Measurements from ENCODE around the gene KCTD18. TPM values are rescaled to one million over a fixed set of nuclear protein-coding genes. Genes with fewer than 3 reads are reported as not detected.

Gene KCTD18
- total RNA-seq, 6 donors from 2014 or later, result 13.6 to 34.6 (median 16.6) TPM

GRCh38 chr2:200533754-200534153 lies 23.9 kb upstream of the KCTD18 start:
- H3K4me3 ChIP-seq, result no peak overlapping the region
- ATAC-seq (ENCODE audit: low FRiP score in 2 of 2) (no peak), DNase-seq (no peak)
- no peaks in the 10 kb centered on the region for H3K4me1 ChIP-seq
- TF ChIP-seq POLR2A (IDR thresholded peaks at IDR 0.05) (no peak), POLR2AphosphoS5 (IDR thresholded peaks at IDR 0.05) (no peak), EP300 (IDR thresholded peaks at IDR 0.05) (no peak), CTCF (IDR thresholded peaks at IDR 0.05) (no peak)
- H3K27me3 ChIP-seq, result no peaks in the 10 kb centered on the region
- H3K36me3 ChIP-seq, result no peaks in the 10 kb centered on the region
- no peak overlapping the region for H3K27ac ChIP-seq
- H3K9me3 ChIP-seq, result no peaks in the 10 kb centered on the region
- WGBS, 2 donors, result 92 to 98% methylated on average over 2 of the region's 2 CpGs

DNA sequence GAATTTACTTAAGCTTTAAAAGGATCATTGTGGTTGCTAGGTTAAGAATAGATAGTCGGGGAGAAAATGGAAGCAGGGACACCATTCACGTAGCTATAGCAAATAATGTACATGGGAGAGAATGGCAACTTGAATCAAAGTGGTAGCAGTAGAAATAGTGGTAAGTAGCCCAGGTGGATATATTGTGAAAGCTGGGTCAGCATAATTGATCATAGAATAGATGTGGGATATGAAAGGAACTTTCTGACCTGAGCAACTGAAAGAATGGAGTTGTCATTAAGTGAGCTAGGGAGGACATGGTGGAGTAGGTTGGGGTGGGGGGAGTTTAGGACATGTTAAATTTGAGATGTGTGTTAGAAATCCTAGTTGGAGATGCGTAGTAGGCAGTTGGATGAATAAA lies 18.4 kb upstream of the KCTD18 start:
- Histone ChIP-seq H3K9me3 (no peaks in the 10 kb centered on the region), H3K27me3 (no peaks in the 10 kb centered on the region), H3K36me3 (no peaks in the 10 kb centered on the region), H3K4me1 (peaks cover 6 to 15% (median 10%) of the 10 kb centered on the region in 4 donors), H3K4me3 (no peak overlapping the region), H3K27ac (no peak overlapping the region)
- ATAC-seq (ENCODE audit: low FRiP score in 2 of 2) (no peak), DNase-seq (no peak)
- no peak for TF ChIP-seq POLR2A (IDR thresholded peaks at IDR 0.05)
- TF ChIP-seq POLR2AphosphoS5 (IDR thresholded peaks at IDR 0.05), result no peak
- no peak for TF ChIP-seq EP300 (IDR thresholded peaks at IDR 0.05)
- TF ChIP-seq CTCF (IDR thresholded peaks at IDR 0.05), result no peak
- WGBS, 2 donors, result 89 to 92% methylated on average over 2 to 3 of the region's 3 CpGs

- ATAC-seq (ENCODE audit: low FRiP score in 2 of 2) (peak; percentile 100), DNase-seq (peak; percentile 97)
- TF ChIP-seq POLR2A (IDR thresholded peaks at IDR 0.05) (peak in 2 of 4 donors; percentile 62 to 87), POLR2AphosphoS5 (IDR thresholded peaks at IDR 0.05) (peak; percentile 77 to 87), EP300 (IDR thresholded peaks at IDR 0.05) (no peak), CTCF (IDR thresholded peaks at IDR 0.05) (peak in 1 of 6 experiments; percentile 23)
- Histone ChIP-seq H3K27ac (peak within 1 kb of the TSS; percentile 1 to 78 (median 32)), H3K36me3 (no peaks in the 10 kb centered on the region), H3K4me3 (peak within 1 kb of the TSS; percentile 67 to 74 (median 71)), H3K9me3 (no peaks in the 10 kb centered on the region), H3K4me1 (peaks cover 6 to 15% (median 10%) of the 10 kb centered on the region in 4 donors), H3K27me3 (no peaks in the 10 kb centered on the region)
- WGBS, 2 donors, result 0 to 2% methylated on average over 12 to 54 of the region's 56 CpGs
Observed at GRCh38 chr2:200525882-200526651, 16.2 kb upstream of the KCTD18 start, which contains the start of gene SGO2. TSS of gene SGO2 (plus strand) at chr2:200526207. CDS start at chr2:200532976, 6,769 bp downstream.

- no peak for TF ChIP-seq CTCF (IDR thresholded peaks at IDR 0.05)
- TF ChIP-seq EP300 (IDR thresholded peaks at IDR 0.05), result no peak
- TF ChIP-seq POLR2A (IDR thresholded peaks at IDR 0.05), result no peak
- TF ChIP-seq POLR2AphosphoS5 (IDR thresholded peaks at IDR 0.05), result no peak
- Histone ChIP-seq H3K4me1 (peaks cover 6 to 15% (median 10%) of the 10 kb centered on the region in 4 donors), H3K4me3 (peak overlapping the region; percentile 22 to 74 (median 71)), H3K27ac (peak overlapping the region in 2 of 4 donors; percentile 59 to 78), H3K27me3 (no peaks in the 10 kb centered on the region), H3K9me3 (no peaks in the 10 kb centered on the region), H3K36me3 (no peaks in the 10 kb centered on the region)
- 23 to 30% methylated on average over 7 of the region's 7 CpGs for WGBS, 2 donors
- DNase-seq (no peak), ATAC-seq (ENCODE audit: low FRiP score in 2 of 2) (no peak)
Observed at GRCh38 chr2:200525551-200525881, 15.6 kb upstream of the KCTD18 start.

All from upper lobe of left lung (tissue), 6 donors.